Fibroblast of skin of scalp (primary cell): ENCODE data around the gene CCDC57.
"Not testable (repeated sequence)": the region's sequence is repeated elsewhere in the genome, so short reads cannot be mapped to it uniquely, and the experiment has no call there.

Source experiments
- DNase-seq: peaks from one replicate; pipeline ENCODE4 v3.0.0-alpha.2; 2013

CCDC57 gene

GRCh38 chr17:82201498-82201910 is 11.1 kb downstream of the CCDC57 start:
- no peak for DNase-seq

GRCh38 chr17:82200743-82201497 is 11.7 kb downstream of the CCDC57 start:
- DNase-seq: no peak

GRCh38 chr17:82200135-82200534 is 12.5 kb downstream of the CCDC57 start:
- no peak for DNase-seq

GRCh38 chr17:82199496-82199895 is 13.1 kb downstream of the CCDC57 start:
- no peak for DNase-seq

GRCh38 chr17:82198092-82198491 is 14.6 kb downstream of the CCDC57 start:
- no peak for DNase-seq

- no peak for DNase-seq
Observed at GRCh38 chr17:82195675-82196672, 16.7 kb downstream of the CCDC57 start.

- no peak for DNase-seq
Observed at GRCh38 chr17:82194765-82195164, 17.9 kb downstream of the CCDC57 start.

GRCh38 chr17:82193520-82194220 is 19.0 kb downstream of the CCDC57 start:
- no peak for DNase-seq

- DNase-seq: not testable (repeated sequence)
Observed at GRCh38 chr17:82193050-82193449, 19.6 kb downstream of the CCDC57 start.

GRCh38 chr17:82188001-82188961 is 24.4 kb downstream of the CCDC57 start:
- no peak for DNase-seq

- no peak for DNase-seq
Observed at GRCh38 chr17:82187500-82187899, 25.1 kb downstream of the CCDC57 start.

- DNase-seq: no peak
Observed at GRCh38 chr17:82186221-82186620, 26.4 kb downstream of the CCDC57 start.

GRCh38 chr17:82184761-82185160 is 27.9 kb downstream of the CCDC57 start:
- DNase-seq: no peak

GRCh38 chr17:82180776-82181528 is 31.7 kb downstream of the CCDC57 start:
- no peak for DNase-seq

- no peak for DNase-seq
Observed at GRCh38 chr17:82179946-82180475, 32.6 kb downstream of the CCDC57 start.

- no peak for DNase-seq
Observed at GRCh38 chr17:82179412-82179811, 33.2 kb downstream of the CCDC57 start.

- DNase-seq: no peak
Observed at GRCh38 chr17:82178499-82179261, 34.0 kb downstream of the CCDC57 start.

GRCh38 chr17:82177761-82178498 is 34.7 kb downstream of the CCDC57 start:
- no peak for DNase-seq

- DNase-seq: no peak
Observed at GRCh38 chr17:82177276-82177675, 35.4 kb downstream of the CCDC57 start.
